AG10803 (cell line): ENCODE results near the gene ISL2.
"Not testable (repeated sequence)": the region's sequence is repeated elsewhere in the genome, so short reads cannot be mapped to it uniquely, and the experiment has no call there.

ENCODE experiments used
- DNase-seq: peaks from one replicate; pipeline ENCODE4 v3.0.0; 2010; ENCODE audit warnings: low read depth
- H3K4me3 ChIP-seq: 2 replicates; pipeline ENCODE4 v1.5.1; 2011; ENCODE audit warnings: mild to moderate bottlenecking, low read length, control low read depth
- TF ChIP-seq, protein P1 (sequence below): conservative IDR thresholded peaks from 2 replicates; pipeline ENCODE4 v1.5.1; 2011; ENCODE audit warnings: mild to moderate bottlenecking, low read length, control low read depth, inconsistent platforms

Gene ISL2

DNA sequence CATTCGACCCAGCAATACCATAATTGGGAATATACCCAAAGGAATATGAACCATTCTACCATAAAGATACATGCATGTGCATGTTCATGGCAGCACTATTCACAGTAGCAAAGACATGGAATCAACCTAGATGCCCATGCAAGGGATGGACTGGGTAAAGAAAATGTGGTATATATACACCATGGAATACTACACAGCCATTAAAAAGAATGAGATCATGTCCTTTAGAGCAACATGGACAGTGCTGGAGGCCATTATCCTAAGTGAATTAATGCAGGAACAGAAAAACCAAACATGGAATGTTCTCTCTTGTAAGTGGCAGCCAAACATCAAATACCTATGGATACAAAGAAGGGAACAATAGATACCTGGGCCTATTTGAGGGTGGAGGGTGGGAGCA lies 32.7 kb upstream of the ISL2 start:
- TF ChIP-seq, protein P1, sequence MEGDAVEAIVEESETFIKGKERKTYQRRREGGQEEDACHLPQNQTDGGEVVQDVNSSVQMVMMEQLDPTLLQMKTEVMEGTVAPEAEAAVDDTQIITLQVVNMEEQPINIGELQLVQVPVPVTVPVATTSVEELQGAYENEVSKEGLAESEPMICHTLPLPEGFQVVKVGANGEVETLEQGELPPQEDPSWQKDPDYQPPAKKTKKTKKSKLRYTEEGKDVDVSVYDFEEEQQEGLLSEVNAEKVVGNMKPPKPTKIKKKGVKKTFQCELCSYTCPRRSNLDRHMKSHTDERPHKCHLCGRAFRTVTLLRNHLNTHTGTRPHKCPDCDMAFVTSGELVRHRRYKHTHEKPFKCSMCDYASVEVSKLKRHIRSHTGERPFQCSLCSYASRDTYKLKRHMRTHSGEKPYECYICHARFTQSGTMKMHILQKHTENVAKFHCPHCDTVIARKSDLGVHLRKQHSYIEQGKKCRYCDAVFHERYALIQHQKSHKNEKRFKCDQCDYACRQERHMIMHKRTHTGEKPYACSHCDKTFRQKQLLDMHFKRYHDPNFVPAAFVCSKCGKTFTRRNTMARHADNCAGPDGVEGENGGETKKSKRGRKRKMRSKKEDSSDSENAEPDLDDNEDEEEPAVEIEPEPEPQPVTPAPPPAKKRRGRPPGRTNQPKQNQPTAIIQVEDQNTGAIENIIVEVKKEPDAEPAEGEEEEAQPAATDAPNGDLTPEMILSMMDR, result no peak
- H3K4me3 ChIP-seq, result no peak overlapping the region
- no peak for DNase-seq

DNA sequence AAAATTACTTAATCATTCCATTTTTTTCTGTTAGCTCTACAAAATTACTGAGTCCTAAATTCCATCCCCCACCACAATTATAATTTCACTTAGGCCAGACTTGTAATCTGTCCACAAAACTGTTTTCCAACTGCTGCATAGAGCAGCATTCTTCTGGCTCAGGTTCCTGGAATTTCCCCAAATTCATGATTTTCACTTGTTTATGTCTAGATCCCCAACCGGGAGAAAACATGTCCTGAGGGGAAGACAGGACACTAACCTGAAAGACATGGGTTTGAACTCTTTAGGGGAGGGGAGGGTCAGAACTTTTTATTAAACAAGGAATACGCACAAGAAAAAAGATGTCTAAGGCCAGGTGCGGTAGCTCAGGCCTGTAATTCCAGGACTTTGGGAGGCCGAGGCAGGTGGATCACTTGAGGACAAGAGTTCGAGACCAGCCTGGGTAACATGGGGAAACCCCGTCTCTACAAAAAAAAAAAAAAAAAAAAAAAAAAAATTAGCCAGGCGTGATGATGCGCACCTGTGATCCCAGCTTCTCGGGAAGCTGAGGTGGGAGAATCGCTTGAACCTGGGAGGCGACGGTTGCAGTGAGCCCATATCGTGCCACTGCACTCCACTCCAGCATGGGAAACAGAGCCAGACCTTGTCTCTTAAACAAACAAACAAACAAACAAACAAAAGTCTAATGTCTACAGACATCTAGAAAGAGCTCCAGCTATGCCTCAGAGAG lies 26.8 kb upstream of the ISL2 start:
- TF ChIP-seq, protein P1, result no peak
- peak overlapping the region; percentile 91 for H3K4me3 ChIP-seq
- DNase-seq, result peak; percentile 61

DNA sequence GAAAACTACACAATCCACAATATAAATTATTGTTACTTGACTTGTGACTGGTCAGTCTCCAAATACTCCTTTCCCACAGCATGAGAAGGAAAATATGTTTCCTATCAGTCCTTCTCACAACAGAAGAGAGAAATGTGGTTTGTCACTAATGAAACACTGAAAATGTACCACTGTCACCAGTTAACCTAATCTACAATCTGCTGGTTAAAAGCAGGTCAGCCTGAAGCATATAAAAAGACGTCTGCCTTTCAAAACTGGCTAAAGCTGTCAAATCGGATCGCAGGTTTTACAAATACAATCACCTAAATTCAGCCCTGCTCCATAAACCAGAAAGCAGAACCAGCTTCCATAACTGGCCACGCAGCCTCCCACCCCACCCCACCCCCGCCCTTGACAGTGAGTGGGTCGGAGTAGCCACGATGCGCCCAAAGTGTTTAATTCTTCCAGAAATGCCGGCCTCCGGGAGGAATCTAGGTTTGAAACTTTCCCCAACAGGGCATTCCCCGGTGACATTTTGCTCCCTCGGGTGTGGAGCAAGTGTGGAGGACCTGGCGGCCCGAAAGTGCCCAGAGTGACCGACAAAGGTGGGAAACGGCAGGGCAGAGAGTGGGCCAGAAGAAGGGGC lies 26.0 kb upstream of the ISL2 start:
- peak; percentile 38 for DNase-seq
- peak overlapping the region; percentile 91 for H3K4me3 ChIP-seq
- TF ChIP-seq, protein P1, result no peak

DNA sequence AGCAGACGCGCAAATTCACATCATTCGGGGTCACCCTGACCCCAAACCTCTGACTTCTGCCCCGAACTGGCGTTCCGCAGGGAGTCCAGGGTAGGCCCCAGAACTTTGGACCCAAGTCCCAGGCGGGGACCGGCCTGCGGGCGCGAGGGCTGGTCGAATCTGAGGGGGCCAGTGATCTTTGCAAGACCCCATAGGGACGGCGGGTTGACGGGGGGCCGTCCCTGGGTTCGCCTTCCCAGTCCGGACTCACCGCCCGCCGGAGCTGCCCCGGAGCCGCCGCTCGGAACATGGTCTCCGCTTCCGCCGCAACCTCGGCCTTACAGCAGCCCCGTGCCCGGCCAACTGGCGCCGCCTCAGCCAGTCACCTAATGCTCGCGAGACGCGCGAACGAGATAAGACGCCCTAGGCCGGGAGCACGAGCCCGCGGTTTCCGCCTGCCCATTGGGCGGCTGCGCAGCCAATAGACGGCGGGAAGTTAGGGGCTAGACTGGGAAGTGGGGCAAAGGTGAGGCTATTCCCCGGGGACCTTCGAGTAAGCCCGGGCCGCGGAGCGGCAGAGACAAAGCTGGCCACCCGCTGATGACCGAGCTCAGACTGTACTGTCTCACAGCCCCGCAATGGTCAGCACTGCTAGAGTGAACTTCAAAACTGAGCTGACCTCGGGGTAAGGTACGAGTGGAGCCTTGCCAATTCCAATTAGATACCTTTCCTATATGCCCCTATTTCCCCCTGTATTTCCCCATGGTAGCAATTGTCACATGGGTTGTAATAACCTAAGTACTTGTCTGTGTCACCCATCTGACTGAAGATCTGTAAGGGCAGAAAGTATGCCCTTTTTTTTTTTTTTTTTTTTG lies 25.2 kb upstream of the ISL2 start, which contains the start of gene ETFA:
Gene ETFA, minus strand, starts transcription at position 370 of the 854 bp plus-strand sequence. Its CDS starts 81 bp downstream, at position 289.
- H3K4me3 ChIP-seq, result peak within 1 kb of the TSS; percentile 91
- TF ChIP-seq, protein P1, result no peak

DNA sequence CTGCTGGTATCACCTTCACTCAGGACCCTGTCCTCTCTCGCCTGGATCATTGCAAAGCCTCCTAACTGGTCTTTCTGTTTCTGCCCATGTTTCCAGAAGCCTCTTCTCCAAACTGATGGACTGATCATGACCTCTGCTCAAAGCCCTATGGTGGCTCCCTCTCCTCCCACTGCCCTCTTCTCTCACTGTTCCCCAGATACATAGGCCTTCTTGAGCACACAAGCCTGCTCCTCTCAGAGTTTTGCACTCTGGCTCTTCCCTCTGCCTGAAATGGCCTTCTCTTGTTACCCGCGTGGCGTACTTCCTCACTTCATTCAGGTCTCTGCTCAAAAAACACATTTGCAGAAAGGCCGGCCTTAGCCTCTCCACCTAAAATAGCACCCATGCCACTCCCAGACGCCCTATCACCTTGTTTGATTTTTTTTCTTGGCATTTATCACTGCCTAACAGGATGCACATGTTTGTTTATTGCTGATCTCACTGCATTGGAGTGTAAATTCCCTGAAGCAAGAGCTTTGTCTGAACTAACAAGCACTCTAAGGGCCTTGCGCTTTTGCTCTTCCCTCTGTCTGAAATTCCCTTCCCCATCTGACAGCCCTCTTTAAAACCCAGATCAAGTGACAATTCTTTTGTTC lies 23.9 kb upstream of the ISL2 start:
- TF ChIP-seq, protein P1, result no peak
- no peak overlapping the region for H3K4me3 ChIP-seq
- peak; percentile 56 for DNase-seq

More for the DNA sequence above, 25.2 kb upstream of the ISL2 start, which contains the start of gene ETFA:
- DNase-seq, result peak; percentile 95

DNA sequence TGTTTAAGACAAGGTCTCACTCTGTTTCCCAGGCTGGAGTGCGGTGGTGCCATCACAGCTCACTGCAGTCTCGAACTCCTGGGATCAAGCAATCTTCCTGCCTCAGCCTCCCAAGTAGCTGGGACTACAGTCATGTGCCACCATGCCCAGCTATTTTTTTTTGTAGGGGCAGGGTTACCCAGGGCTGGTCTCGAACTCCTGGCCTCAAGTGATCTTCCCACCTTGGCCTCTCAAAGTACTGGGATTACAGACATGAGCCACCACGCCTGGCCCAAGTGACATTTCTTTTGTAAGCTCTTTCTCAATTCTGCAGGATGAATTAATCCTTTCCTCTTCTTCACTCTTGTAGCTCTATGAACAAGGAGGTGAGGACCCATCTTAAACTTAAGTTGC lies 23.4 kb upstream of the ISL2 start:
- DNase-seq, H3K4me3 ChIP-seq: not testable (repeated sequence)

DNA sequence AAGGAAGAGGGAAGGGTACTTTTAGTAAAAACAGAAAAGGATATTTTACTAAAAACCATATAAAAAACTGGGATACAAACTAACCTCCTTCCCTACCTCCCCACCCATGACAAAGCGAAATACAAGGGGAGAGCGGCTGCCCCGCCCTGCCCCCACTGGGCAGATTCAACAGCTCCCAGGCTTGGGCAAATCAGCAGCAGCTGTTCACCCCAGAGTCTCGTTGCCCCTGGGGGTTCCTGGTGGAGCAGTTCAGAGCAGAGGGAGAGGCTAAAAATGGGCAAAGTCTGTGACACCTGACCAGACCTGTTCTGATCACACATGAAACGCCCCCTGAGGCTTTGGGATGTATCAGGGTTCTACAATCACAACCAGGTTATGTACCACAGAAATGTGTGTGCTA lies 22.8 kb upstream of the ISL2 start:
- no peak for DNase-seq
- TF ChIP-seq, protein P1, result no peak
- H3K4me3 ChIP-seq, result no peak overlapping the region
